HG03060 (cell line): ENCODE measurements around the gene PTPRN2.

Source experiments
- ATAC-seq: cut with Tn5 transposase; IDR thresholded peaks from one replicate; pipeline ENCODE4 v1.9.1; 2021; ENCODE audit warnings: low read depth, moderate number of reproducible peaks; ENCODE audit not compliant: unreplicated experiment

The PTPRN2 gene

GRCh38 chr7:157969995-157970394 lies 617.6 kb downstream of the PTPRN2 start:
- ATAC-seq = no peak

- ATAC-seq = no peak
These were observed 621.1 kb downstream of the PTPRN2 start for GRCh38 chr7:157966490-157966889.

- ATAC-seq = no peak
These were observed 623.1 kb downstream of the PTPRN2 start for GRCh38 chr7:157964521-157964920.

- ATAC-seq = no peak
These were observed 623.6 kb downstream of the PTPRN2 start for GRCh38 chr7:157964016-157964415.

GRCh38 chr7:157963526-157963925 lies 624.1 kb downstream of the PTPRN2 start:
- no peak for ATAC-seq

DNA sequence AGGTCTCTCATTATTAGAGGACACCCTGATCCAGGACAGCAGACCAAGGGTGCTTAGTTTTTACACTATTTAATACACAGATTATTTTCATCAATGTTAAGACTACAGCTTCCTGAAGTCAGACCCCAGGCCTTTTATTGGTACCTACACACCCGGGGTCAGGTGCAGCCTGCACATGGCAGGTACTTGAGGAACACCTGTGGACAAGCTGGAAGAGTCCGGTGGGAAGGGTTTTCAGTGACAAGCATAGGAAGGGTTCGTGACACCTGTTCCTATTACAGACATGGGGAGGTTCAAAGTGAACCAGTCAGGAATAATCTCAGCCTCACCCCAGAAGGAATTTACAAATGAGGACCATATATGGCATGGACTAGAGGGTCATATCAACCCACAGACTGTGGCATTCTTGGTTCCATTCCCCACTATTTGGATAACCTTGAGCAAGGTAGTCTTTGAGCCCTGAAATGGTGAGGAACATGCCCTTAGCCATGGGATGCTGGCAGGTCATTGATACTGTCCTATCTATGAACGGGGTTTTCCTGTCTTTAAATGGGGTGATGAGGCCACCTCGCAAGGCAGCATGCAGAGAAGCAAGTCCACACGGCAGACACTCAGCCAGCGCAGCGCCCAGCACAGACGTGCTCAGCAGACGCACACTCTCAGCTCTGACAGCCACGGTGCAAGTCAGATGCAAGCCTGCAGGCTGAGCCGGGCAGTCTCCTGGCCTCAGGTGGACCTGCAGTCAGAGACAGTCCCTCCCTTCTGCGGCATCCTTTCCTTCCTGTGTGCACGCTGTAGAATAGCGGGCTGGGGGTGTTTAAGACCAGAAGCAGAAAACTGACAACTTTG lies 624.9 kb downstream of the PTPRN2 start:
- ATAC-seq = no peak

DNA sequence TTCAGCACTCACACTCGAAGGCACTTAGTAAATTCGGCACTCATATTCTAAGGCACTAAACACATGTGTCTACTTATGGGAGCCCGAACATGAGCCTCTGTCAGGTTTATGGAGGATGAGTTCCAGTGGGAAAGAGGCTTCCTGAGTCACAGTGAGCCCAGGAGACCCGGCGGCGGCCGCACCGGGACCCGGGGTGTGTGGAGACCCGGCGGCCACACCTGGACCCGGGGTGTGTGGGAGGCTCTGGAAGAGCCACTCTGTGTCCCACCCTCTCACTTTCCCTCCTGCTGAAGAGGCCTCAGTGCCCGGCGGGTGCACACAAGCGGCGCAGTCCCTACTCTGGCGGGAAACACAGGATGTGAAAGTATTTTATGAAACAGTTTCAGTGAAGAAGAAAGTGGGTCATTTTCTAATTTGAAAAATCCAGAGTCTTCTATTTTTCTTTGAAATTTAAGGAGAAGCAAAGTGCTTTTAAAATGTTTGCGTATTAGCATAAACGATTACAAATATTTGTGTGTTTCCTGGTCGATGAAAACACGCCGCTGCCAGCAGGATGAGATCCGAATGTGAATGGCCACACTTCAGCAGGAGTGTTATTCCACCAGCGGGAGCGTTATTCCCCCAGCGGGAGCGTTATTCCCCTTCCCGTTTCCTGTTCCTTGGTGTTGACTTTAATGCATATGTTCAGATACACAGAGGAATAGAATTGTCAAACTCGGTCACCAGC lies 625.7 kb downstream of the PTPRN2 start:
- no peak for ATAC-seq

DNA sequence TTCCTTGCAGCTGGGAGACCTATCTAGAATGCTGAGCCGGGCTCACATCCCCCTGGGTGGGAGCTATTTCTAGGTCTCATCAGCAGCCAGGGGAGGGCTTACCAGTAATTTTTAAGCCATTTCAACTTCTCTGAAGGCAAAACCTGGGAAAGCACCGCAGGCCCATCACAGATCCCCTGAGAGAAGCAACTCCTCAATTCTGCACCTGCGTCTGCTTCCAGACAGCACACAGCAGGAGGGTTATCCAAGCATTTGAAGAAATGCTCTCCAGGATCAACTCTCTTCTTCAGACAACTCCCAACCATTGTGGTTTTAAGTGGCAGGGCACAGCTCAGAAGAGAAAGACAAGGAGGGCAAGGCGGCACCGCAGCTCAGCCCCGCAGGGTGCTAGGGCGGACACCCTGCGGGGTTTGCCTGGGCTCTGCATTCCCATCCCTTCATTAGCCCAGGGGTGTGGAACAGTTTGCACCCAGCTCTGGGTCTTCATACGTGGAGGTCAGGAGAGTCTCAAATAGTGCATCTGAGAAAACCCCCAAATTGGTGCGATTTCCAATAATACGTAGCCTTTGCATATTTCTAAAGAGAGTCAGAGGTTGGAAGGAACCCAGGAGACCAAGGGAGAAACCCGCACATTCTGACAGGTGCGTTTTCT lies 632.1 kb downstream of the PTPRN2 start:
- no peak for ATAC-seq

GRCh38 chr7:157954901-157955300 lies 632.7 kb downstream of the PTPRN2 start:
- ATAC-seq = no peak

- no peak for ATAC-seq
These were observed 634.6 kb downstream of the PTPRN2 start for GRCh38 chr7:157952841-157953645.

- no peak for ATAC-seq
These were observed 635.5 kb downstream of the PTPRN2 start for GRCh38 chr7:157952050-157952667.

DNA sequence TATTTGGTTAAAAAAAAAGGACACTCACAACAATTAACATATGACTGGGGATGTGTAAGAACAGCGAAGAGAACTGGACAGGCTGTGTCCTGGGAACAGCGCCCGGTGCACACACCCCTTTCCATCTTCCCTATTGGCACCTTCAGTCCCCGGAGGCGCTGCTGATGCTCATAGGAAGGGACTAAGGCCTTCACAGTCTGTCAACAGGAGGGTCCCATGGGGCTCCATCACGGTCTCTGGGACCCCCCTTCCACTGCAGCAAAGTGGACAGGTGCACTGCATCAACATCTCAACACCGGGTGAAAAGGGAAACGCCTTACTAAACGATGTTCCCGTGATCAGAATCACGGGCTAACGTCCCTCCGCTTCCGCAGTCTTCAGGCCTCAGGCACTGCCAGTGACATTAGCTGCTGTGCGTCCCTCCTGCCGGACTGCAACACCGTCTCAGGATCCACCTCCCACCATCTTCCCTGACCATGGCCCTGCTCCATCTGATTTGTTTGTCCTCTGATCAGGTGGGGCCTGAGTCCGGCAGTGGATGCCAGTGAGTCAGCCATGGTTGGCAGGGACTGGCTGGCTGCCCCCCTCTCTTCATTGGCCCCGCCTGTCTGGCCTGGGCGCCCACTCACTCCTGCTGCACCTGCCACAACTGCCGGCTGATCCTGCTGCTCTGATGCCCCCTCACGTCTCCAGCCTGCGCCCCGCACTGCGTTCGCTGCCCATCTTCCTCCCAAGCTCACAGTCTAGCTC lies 636.1 kb downstream of the PTPRN2 start:
- ATAC-seq = no peak

GRCh38 chr7:157949711-157950110 lies 637.9 kb downstream of the PTPRN2 start:
- ATAC-seq = no peak

DNA sequence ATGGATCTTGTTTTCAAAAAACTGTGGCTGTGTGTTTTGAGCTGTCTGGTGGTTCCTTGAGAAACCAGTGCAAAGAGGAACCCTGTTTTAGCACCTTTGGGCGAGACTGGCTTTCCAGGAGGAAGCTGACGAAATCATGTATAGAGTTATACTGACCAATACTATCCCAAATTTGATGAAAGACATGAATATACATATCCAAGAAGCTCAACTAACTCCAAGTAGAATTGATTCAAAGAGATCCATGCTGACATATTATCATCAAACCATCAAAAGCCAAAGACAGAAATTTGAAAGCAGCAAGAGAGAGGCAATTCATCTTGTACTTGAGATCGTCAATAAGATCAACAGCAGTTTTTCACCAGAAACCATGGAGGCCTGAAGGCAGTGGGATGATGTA lies 640.1 kb downstream of the PTPRN2 start:
- ATAC-seq = no peak

- ATAC-seq = no peak
These were observed 641.1 kb downstream of the PTPRN2 start for GRCh38 chr7:157946398-157947060.

GRCh38 chr7:157945401-157945800 lies 642.2 kb downstream of the PTPRN2 start:
- ATAC-seq = no peak

GRCh38 chr7:157944734-157945291 lies 642.8 kb downstream of the PTPRN2 start:
- ATAC-seq = no peak

DNA sequence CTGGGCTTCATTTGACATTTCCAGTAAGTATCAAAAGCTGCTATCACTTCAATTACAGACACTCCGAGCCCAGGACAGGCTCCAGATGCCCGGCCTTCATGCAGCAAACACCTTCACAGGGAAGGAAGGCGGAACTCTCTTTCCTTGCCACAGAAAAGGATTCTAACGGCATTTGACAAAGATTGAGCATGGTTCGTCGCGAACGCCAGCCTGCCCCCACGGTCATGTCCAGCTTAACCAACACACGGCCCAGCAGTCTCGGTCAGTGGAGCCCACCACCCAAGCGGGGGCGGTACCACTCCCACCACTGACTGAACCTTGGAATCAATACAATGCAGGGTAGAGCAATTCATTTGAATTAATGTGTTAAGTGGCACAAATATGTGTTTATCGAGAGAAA lies 643.6 kb downstream of the PTPRN2 start:
- no peak for ATAC-seq

GRCh38 chr7:157943561-157943960 lies 644.1 kb downstream of the PTPRN2 start:
- ATAC-seq = no peak
